WTC11 (cell line): Measurements from ENCODE around the gene CYLD. TPM values are rescaled to one million over a fixed set of nuclear protein-coding genes. Genes with fewer than 3 reads are reported as not detected.

Experiments
- ATAC-seq: fragments of 200-7000 bp; cut with Tn5 transposase; 2 replicates; pipeline ENCODE4 v1.10.0; 2021; ENCODE audit warnings: mild to moderate bottlenecking, moderate library complexity
- CTCF ChIA-PET: fragments of 300-600 bp; sonication (Branson Sonifier 250); formaldehyde crosslinking; loops from one replicate; lab custom pipeline; 2021; ENCODE audit warnings: antibody characterized with exemption; lab: Charles Lee
- POLR2A ChIA-PET: fragments of 350-600 bp; sonication (Branson Sonifier 250); formaldehyde crosslinking; loops from one replicate; lab custom pipeline; 2021; ENCODE audit warnings: antibody characterized with exemption; lab: Charles Lee
- DNase-seq: peaks from one replicate; pipeline ENCODE4 v3.0.0; 2021; ENCODE audit warnings: low spot score
- H3K27ac Mint-ChIP-seq: 2 replicates; pipeline ENCODE4 v1.8.0; 2021; ENCODE audit warnings: mixed read lengths
- H3K27me3 Mint-ChIP-seq: 2 replicates; pipeline ENCODE4 v1.8.0; 2021; ENCODE audit warnings: low read depth, mild to moderate bottlenecking, moderate library complexity, mixed read lengths
- H3K36me3 Mint-ChIP-seq: 2 replicates; pipeline ENCODE4 v1.8.0; 2021; ENCODE audit warnings: mixed read lengths
- H3K4me1 Mint-ChIP-seq: 2 replicates; pipeline ENCODE4 v1.8.0; 2022; ENCODE audit warnings: mixed read lengths
- H3K4me3 Mint-ChIP-seq: 2 replicates; pipeline ENCODE4 v1.8.0; 2021; ENCODE audit warnings: mild to moderate bottlenecking, moderate library complexity, mixed read lengths
- H3K9me3 Mint-ChIP-seq: 2 replicates; pipeline ENCODE4 v1.8.0; 2021; ENCODE audit warnings: mixed read lengths
- CDX4 ChIP-seq: fragments of 250-450 bp; sonication (Bioruptor Pico); IDR thresholded peaks from 2 replicates; pipeline ENCODE4 v1.9.0; 2021; ENCODE audit warnings: moderate library complexity, mild to moderate bottlenecking, inconsistent platforms, borderline replicate concordance
- ELF4 ChIP-seq: sonication (generic); formaldehyde crosslinking; IDR thresholded peaks from 2 replicates; pipeline ENCODE4 v1.8.1; 2022; ENCODE audit warnings: low read depth, mild to moderate bottlenecking, moderate library complexity, missing genetic modification reagents
- ERG ChIP-seq: fragments of 250-450 bp; sonication (Bioruptor Pico); IDR thresholded peaks from 2 replicates; pipeline ENCODE4 v1.8.0; 2021; ENCODE audit warnings: mild to moderate bottlenecking
- ETV6 ChIP-seq: sonication (generic); formaldehyde crosslinking; IDR thresholded peaks from 2 replicates; pipeline ENCODE4 v1.8.1; 2022; ENCODE audit warnings: mild to moderate bottlenecking, missing genetic modification reagents
- FOXJ3 ChIP-seq: sonication (generic); formaldehyde crosslinking; IDR thresholded peaks from 2 replicates; pipeline ENCODE4 v1.9.0; 2021; ENCODE audit warnings: missing genetic modification reagents, mild to moderate bottlenecking, borderline replicate concordance
- FOXK1 ChIP-seq: sonication (generic); formaldehyde crosslinking; IDR thresholded peaks from 2 replicates; pipeline ENCODE4 v1.8.0; 2022; ENCODE audit warnings: mild to moderate bottlenecking, moderate library complexity, missing genetic modification reagents
- FOXP1 ChIP-seq: sonication (generic); formaldehyde crosslinking; IDR thresholded peaks from 2 replicates; pipeline ENCODE4 v1.8.0; 2022; ENCODE audit warnings: missing genetic modification reagents, mild to moderate bottlenecking, moderate library complexity, borderline replicate concordance
- HMGXB4 ChIP-seq: sonication (generic); formaldehyde crosslinking; IDR thresholded peaks from 2 replicates; pipeline ENCODE4 v1.8.1; 2023; ENCODE audit warnings: mild to moderate bottlenecking, moderate library complexity, missing genetic modification reagents
- KAT7 ChIP-seq: sonication (generic); formaldehyde crosslinking; IDR thresholded peaks from 2 replicates; pipeline ENCODE4 v1.8.1; 2023; ENCODE audit warnings: missing genetic modification reagents, mild to moderate bottlenecking, borderline replicate concordance
- OVOL2 ChIP-seq: fragments of 250-450 bp; sonication (Bioruptor Pico); IDR thresholded peaks from 2 replicates; pipeline ENCODE4 v1.9.0; 2021; ENCODE audit warnings: mild to moderate bottlenecking, borderline replicate concordance
- PRDM15 ChIP-seq: sonication (generic); formaldehyde crosslinking; IDR thresholded peaks from 2 replicates; pipeline ENCODE4 v1.8.0; 2022; ENCODE audit warnings: missing genetic modification reagents
- PRRX2 ChIP-seq: fragments of 250-450 bp; sonication (Bioruptor Pico); IDR thresholded peaks from 2 replicates; pipeline ENCODE4 v1.8.0; 2021; ENCODE audit warnings: mild to moderate bottlenecking
- SMAD4 ChIP-seq: sonication (generic); formaldehyde crosslinking; IDR thresholded peaks from 2 replicates; pipeline ENCODE4 v1.8.0; 2022; ENCODE audit warnings: mild to moderate bottlenecking, missing genetic modification reagents
- TEAD4 ChIP-seq: sonication (generic); formaldehyde crosslinking; IDR thresholded peaks from 2 replicates; pipeline ENCODE4 v1.8.0; 2022; ENCODE audit warnings: mild to moderate bottlenecking, missing genetic modification reagents
- USF1 ChIP-seq: sonication (generic); formaldehyde crosslinking; IDR thresholded peaks from 2 replicates; pipeline ENCODE4 v1.8.0; 2022; ENCODE audit warnings: mild to moderate bottlenecking, missing genetic modification reagents
- USF2 ChIP-seq: sonication (generic); formaldehyde crosslinking; IDR thresholded peaks from 2 replicates; pipeline ENCODE4 v1.8.1; 2023; ENCODE audit warnings: mild to moderate bottlenecking, missing genetic modification reagents, moderate library complexity
- ZMAT4 ChIP-seq: fragments of 250-450 bp; sonication (Bioruptor Pico); IDR thresholded peaks from 2 replicates; pipeline ENCODE4 v1.9.0; 2021; ENCODE audit warnings: mild to moderate bottlenecking
- ZNF121 ChIP-seq: sonication (generic); formaldehyde crosslinking; IDR thresholded peaks from 2 replicates; pipeline ENCODE4 v1.8.0; 2023; ENCODE audit warnings: missing genetic modification reagents
- ZNF512 ChIP-seq: sonication (generic); formaldehyde crosslinking; IDR thresholded peaks from 2 replicates; pipeline ENCODE4 v1.8.1; 2022; ENCODE audit warnings: missing genetic modification reagents, borderline replicate concordance
- total RNA-seq: library from RNA; stranded (reverse); gene quantifications from 3 replicates; pipeline ENCODE4 v1.2.3, GENCODE V29; 2021

CYLD gene
- total RNA-seq, 1 experiment from 2014 or later = 10.8 TPM

- TF ChIP-seq PRDM15 (no peak), USF2 (CRISPR knock-in tag) (no peak), ETV6 (no peak), HMGXB4 (CRISPR knock-in tag) (no peak), TEAD4 (CRISPR knock-in tag) (no peak), USF1 (CRISPR knock-in tag) (no peak), ELF4 (CRISPR knock-in tag) (no peak), KAT7 (CRISPR knock-in tag) (no peak)
- TF ChIP-seq, all 79 proteins: peak for 0
These were observed 95.4 kb downstream of the CYLD start (continued) for GRCh38 chr16:50837324-50837723.

GRCh38 chr16:50838165-50838564 is 96.3 kb downstream of the CYLD start:
- peaks cover 11% of the 10 kb centered on the region for H3K27me3 Mint-ChIP-seq
- H3K36me3 Mint-ChIP-seq = peaks cover 3% of the 10 kb centered on the region
- TF ChIP-seq FOXJ3 (CRISPR knock-in tag) (no peak), ZNF512 (CRISPR knock-in tag) (no peak), CDX4 (CRISPR knock-in tag) (no peak), ERG (CRISPR knock-in tag) (no peak), PRRX2 (no peak), ZNF121 (no peak), FOXP1 (CRISPR knock-in tag) (no peak), FOXK1 (CRISPR knock-in tag) (no peak), ZMAT4 (CRISPR knock-in tag) (no peak), SMAD4 (CRISPR knock-in tag) (no peak), USF1 (CRISPR knock-in tag) (no peak), OVOL2 (CRISPR knock-in tag) (no peak)
- TF ChIP-seq, all 79 proteins: peak for 0
- CTCF ChIA-PET = interaction anchor here (0.9 kb wide), 1 partner anchor 32 kb away, joined by 3 read pairs; no protein-coding TSS in a partner anchor
- Mint-ChIP-seq H3K27ac (no peak overlapping the region), H3K9me3 (peaks cover 9% of the 10 kb centered on the region), H3K4me3 (no peak overlapping the region), H3K4me1 (peaks cover 30% of the 10 kb centered on the region)
- ATAC-seq (no peak), DNase-seq (no peak)
- POLR2A ChIA-PET = no interaction called here
